SK-N-DZ (cell line): Measurements from ENCODE around the gene MALSU1.

Experiments used
- DNase-seq: peaks from one replicate; pipeline ENCODE4 v3.0.0-alpha.2; 2015; ENCODE audit warnings: low spot score

MALSU1 gene

DNA sequence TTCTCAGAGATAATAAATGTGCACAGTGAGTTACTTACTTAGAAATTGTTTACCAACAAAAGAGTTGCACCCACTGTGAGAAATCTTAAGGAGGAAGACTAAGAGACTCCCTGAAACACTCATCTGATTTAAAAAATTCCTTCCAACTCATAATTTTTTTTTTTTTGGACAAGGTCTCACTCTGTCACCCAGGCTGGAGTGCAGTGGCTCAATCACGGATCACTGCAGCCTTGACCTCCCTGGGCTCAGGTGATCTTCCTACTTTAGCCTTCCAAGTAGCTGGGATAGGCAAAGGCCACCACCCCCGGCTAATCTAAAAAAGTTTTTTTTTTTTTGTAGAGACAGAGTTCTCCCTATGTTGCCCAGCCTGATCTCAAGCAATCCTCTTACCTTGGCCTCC is 36.0 kb downstream of the MALSU1 start:
- DNase-seq, result no peak

DNA sequence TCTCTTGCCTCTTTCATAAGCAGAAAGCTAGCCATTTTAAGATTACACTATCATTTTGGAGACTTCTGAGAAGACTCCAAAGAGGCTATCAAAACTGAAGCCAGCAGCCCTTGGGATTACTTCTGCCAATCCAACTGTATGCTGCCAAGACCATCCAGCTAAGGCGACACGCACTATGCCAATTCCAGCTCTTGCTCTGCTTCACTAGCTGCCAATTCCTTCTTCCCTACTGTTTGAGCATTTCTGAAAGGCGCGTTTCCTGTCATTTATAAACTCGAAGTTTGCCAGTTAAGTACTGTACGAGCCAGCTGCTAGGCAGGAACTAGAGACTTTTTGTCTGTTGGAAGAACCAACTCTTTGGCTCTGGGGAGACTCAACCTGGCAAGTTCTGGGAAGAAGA is 36.5 kb downstream of the MALSU1 start:
- no peak for DNase-seq

DNA sequence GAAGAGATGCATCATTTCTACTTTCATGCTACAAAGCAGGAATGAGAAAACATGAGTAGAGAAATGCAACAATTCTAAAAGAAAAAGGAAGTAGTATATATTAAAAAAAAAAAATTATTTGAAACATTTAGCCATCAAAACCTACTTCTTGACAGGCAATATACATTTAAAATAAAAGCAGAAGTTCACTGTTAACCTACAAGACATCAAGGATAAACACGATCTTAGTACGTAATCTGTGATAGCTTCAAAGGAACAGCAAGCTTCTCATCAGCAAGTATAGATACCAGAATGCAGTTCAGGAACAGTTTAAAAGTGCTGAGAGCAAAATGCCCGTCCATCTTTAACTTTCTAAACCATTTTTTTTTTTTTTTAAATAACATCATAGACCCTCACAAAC is 36.9 kb downstream of the MALSU1 start:
- DNase-seq, result no peak

DNA sequence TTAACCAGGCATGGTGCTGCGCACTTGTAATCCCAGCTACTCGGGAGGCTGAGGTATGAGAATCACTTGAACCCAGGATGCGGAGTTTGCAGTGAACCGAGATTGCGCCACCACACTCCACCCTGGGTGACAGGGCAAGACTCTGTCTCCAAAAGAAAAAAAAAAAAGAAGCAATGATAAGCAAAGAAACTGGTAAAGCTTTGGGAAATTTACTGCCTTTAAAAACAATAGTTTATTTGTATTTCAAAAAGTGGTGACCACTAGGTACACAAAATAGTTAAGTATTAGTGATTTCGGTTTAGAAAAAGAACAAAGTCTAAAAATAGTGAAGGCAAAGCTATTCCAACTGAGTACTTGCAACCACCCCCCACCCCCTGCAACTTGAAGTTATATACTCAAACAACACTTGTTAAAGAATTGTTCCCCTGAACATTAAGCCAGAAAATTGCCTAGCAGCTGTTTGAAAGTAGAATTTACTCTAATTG is 37.7 kb downstream of the MALSU1 start:
- no peak for DNase-seq

GRCh38 chr7:23337374-23337773 is 38.2 kb downstream of the MALSU1 start:
- no peak for DNase-seq

- DNase-seq, result no peak
These were observed 39.3 kb downstream of the MALSU1 start for GRCh38 chr7:23338439-23338838.

DNA sequence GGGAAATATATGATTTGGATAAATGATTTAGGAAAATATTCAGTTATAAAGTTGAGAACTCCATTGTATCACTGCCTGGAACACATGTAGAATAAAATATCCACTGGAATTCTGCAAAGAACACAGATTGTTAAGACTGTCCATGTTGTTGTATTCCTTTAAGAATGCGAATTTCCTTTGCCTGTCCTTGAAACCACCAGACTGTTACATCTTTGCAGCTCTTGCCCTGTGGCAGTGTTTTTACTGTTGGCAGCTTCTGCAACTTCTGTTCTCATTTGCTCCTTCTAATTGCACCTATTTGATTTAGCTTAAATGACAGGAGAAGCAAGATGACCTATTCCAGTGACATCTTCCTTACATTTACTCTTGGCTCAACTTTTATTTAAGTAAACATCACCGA is 39.7 kb downstream of the MALSU1 start:
- no peak for DNase-seq

- DNase-seq, result no peak
These were observed 42.9 kb downstream of the MALSU1 start for GRCh38 chr7:23341846-23342598.

- no peak for DNase-seq
These were observed 44.0 kb downstream of the MALSU1 start for GRCh38 chr7:23343102-23343501.

GRCh38 chr7:23343806-23344475 is 44.8 kb downstream of the MALSU1 start:
- DNase-seq, result no peak

DNA sequence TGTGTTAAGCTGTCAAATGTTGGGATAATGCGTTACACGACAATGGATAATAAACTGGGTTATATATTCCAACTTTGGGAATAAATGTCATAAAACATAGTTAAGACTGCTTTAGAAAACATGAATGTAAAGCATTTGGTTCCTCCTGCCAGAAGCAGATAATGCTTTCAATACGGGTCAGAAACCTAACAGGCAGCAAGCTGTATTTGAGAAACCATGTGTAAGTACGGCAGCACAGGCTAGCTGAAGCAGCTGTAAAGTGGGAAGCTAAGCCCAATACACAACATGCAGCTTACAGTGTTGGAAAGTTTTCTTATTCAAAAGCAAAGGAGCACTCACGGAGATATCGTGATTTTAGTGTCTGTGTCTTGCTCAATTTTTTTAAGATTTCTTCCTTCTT is 46.5 kb downstream of the MALSU1 start:
- no peak for DNase-seq

DNA sequence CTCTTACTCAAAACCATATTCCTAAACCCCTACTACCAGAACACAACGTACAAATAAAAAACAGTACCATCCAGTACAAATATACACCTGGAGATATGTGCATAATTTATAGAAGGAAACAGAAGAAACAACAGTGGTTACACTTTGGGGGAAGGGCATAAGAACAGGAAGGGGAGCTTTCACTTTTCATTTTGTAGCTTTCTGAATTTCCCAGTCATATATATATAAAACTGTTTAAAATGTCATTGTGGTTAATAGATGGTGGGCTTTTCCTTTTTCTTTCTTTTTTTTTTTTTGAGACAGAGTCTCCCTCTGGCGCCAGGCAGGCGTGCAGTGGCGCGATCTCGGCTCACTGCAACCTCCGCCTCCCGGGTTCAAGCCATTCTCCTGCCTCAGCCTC is 47.2 kb downstream of the MALSU1 start:
- DNase-seq, result no peak

DNA sequence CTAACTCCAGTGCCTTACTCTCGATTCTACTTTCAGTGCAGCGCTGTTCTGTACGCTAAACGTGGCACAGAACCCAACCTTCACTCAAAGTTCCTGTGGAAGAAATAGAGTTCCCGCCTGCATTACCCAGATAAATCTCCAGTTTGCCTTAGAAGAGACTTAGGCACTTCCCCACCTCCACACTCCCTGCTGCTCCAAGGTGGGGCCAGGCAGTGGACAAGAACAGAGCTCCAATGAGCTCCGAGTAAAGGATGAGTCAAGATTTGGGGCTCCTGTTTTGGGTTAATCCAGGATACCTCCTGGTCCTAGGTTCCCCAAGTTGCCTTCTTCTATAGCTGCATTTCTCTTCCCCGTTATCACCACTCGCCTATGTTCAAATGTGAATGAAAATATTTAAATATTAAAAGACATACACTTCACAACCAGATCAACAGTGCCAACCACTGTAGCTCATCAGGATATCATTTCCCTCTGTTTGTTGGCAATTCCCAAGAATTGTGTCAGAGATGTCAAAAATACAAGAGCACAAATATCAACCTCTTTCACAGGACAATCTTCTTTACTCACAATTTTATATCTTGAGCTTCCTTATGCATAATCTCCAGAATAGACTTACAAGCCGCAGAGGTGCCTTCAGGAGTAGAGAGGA is 48.0 kb downstream of the MALSU1 start:
- no peak for DNase-seq

GRCh38 chr7:23347682-23348180 is 48.6 kb downstream of the MALSU1 start:
- DNase-seq, result no peak

GRCh38 chr7:23349484-23350157 is 50.5 kb downstream of the MALSU1 start:
- DNase-seq, result no peak

GRCh38 chr7:23350466-23350865 is 51.3 kb downstream of the MALSU1 start:
- DNase-seq, result no peak

- DNase-seq, result no peak
These were observed 54.0 kb downstream of the MALSU1 start for GRCh38 chr7:23353172-23353571.

DNA sequence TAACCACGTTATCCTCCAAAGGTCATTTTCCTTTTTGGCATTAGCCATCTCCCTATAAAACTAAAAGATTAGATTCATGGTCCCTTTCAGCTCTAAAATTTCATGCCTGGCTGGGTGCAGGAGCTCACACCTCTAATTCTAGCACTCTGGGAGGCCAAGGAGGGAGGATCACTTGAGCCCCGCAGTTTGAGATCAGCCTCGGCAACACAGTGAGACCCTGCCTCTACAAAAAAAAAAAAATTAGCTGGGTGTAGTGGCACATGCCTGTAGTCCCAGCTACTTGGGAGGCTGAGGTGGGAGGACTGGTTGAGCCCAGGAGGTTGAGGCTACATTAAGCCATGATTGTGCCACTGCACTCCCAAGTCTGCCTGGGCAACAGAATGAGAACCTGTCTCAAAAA is 57.0 kb downstream of the MALSU1 start:
- DNase-seq, result no peak

GRCh38 chr7:23356726-23357125 is 57.6 kb downstream of the MALSU1 start:
- no peak for DNase-seq

GRCh38 chr7:23357190-23358093 is 58.3 kb downstream of the MALSU1 start:
- peak; percentile 9 for DNase-seq

DNA sequence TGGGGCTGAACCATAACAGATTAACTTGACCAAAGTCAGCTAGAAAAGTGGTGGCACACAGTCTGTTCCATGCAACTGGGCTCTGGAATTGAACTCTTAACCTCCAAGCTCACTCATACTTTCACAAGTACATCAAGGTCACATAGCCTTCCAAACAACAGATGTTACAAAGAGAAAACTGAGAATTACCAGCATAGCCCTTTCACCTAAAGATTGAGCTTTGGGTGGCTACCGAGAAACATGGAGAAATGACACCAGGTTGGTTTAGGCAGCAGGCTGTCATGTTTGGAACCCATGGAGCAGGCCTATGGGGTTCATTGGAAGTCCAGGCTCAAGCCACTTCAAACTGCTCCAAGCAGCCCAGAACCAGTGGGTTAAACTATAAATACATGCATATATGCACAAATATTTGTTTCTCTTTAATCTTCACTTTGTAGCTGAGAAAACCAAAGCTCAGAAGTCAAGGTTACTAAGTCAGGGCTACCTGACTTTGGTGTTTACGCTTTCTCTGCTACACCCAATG is 59.1 kb downstream of the MALSU1 start:
- no peak for DNase-seq
